Endothelial cell of umbilical vein (primary cell): ENCODE measurements around the gene TMPRSS6. TPM values are rescaled to one million over a fixed set of nuclear protein-coding genes. Genes with fewer than 3 reads are reported as not detected.

Source experiments
- BruUV-seq: library from RNA; stranded (reverse); fragments of 400-500 nt; replicated peaks from 2 replicates; lab custom pipeline; 2021; lab: Mats Ljungman, UMichigan
- CTCF ChIA-PET: fragments of 300-600, 350-600 bp; sonication (Branson Sonifier 250); formaldehyde crosslinking; loops from one replicate; lab custom pipeline; 2021; ENCODE audit warnings: antibody characterized with exemption, inconsistent platforms; lab: Charles Lee
- POLR2A ChIA-PET: fragments of 300-600, 350-600 bp; sonication (Branson Sonifier 250); formaldehyde crosslinking; loops from one replicate; lab custom pipeline; 2021; ENCODE audit warnings: antibody characterized with exemption, inconsistent platforms; lab: Charles Lee
- DNase-seq: peaks from one replicate; pipeline ENCODE4 v3.0.0-alpha.2; 2011; ENCODE audit warnings: low read depth, low spot score
- FAIRE-seq: peaks from 2 replicates; lab custom pipeline; 2011; peaks lifted over from hg19 to GRCh38; lab: Jason Lieb, UNC
- H2AFZ ChIP-seq: 2 replicates; pipeline ENCODE4 v1.6.0; 2012; ENCODE audit warnings: low read depth, low read length, control low read depth, inconsistent platforms
- H3K27ac ChIP-seq: 2 replicates; pipeline ENCODE4 v1.5.1; 2011; ENCODE audit warnings: low read depth, mild to moderate bottlenecking, control low read depth, low read length, moderate library complexity; ENCODE audit not compliant: insufficient read depth
- H3K27me3 ChIP-seq, 2 experiments: 2 replicates each; pipeline versions ENCODE4 v1.6.0 to v1.6.1; 2011; ENCODE audit warnings: low read length in 2 of 2, mixed read lengths in 1 of 2; ENCODE audit not compliant: control insufficient read depth in 2 of 2, insufficient read depth in 2 of 2
- H3K36me3 ChIP-seq, 2 experiments: 2 replicates in 1 of 2; 3 replicates in 1 of 2; pipeline ENCODE4 v1.5.1; 2011; ENCODE audit warnings: low read length in 2 of 2, mild to moderate bottlenecking in 1 of 2, moderate library complexity in 1 of 2; ENCODE audit not compliant: control insufficient read depth in 2 of 2, insufficient read depth in 2 of 2; ENCODE audit errors: extremely low read depth in 1 of 2
- H3K4me1 ChIP-seq: 3 replicates; pipeline ENCODE4 v1.5.1; 2011; ENCODE audit warnings: mild to moderate bottlenecking, low read length; ENCODE audit not compliant: control insufficient read depth, insufficient read depth; ENCODE audit errors: extremely low read depth
- H3K4me2 ChIP-seq: 2 replicates; pipeline ENCODE4 v1.6.1; 2011; ENCODE audit warnings: low read length, control low read depth, mixed read lengths; ENCODE audit not compliant: insufficient read depth
- H3K4me3 ChIP-seq, 3 experiments: fragments of 200-600 bp in 1 of 3; sonication (generic), shearing (Covaris generic) in 1 of 3; replicated peaks in 1 of 3; 2 replicates each; pipeline ENCODE4 v1.5.1; 2011 to 2016; ENCODE audit warnings: control low read depth in 3 of 3, low read length in 3 of 3, mild to moderate bottlenecking in 2 of 3, inconsistent platforms in 1 of 3, low read depth in 1 of 3, moderate library complexity in 1 of 3; ENCODE audit not compliant: insufficient read depth in 1 of 3
- H3K79me2 ChIP-seq: 2 replicates; pipeline ENCODE4 v1.6.0; 2012; ENCODE audit warnings: low read length, inconsistent platforms; ENCODE audit not compliant: control insufficient read depth, insufficient read depth
- H3K9ac ChIP-seq: replicated peaks from 2 replicates; pipeline ENCODE3; 2011; ENCODE audit warnings: low read length, control low read depth; ENCODE audit not compliant: insufficient read depth; ENCODE audit errors: extremely low read depth
- H3K9me1 ChIP-seq: replicated peaks from 3 replicates; pipeline ENCODE4 v1.6.0; 2011; ENCODE audit warnings: mild to moderate bottlenecking, low read length; ENCODE audit not compliant: control insufficient read depth, insufficient read depth; ENCODE audit errors: extremely low read depth
- H3K9me3 ChIP-seq: replicated peaks from 2 replicates; pipeline ENCODE4 v1.5.1; 2012; ENCODE audit warnings: low read length, inconsistent platforms; ENCODE audit not compliant: control insufficient read depth, insufficient read depth
- H4K20me1 ChIP-seq: replicated peaks from 2 replicates; pipeline ENCODE3; 2011; ENCODE audit warnings: mild to moderate bottlenecking, low read length; ENCODE audit not compliant: control insufficient read depth, insufficient read depth; ENCODE audit errors: extremely low read depth
- EZH2 ChIP-seq: IDR thresholded peaks from 2 replicates; pipeline ENCODE4 v1.6.1; 2012; ENCODE audit warnings: borderline replicate concordance, low read depth, mild to moderate bottlenecking, moderate library complexity, low read length, inconsistent platforms; ENCODE audit not compliant: severe bottlenecking
- FOS ChIP-seq: IDR thresholded peaks from 2 replicates; pipeline ENCODE4 v1.6.1; 2011; ENCODE audit warnings: mild to moderate bottlenecking, low read length, moderate library complexity, borderline replicate concordance; ENCODE audit not compliant: insufficient read depth
- GATA2 ChIP-seq: IDR thresholded peaks from 2 replicates; pipeline ENCODE4 v1.7.0; 2011; ENCODE audit warnings: low read depth, mild to moderate bottlenecking, moderate library complexity, mixed read lengths, low read length; ENCODE audit not compliant: insufficient read length, insufficient read depth
- JUN ChIP-seq: IDR thresholded peaks from 2 replicates; pipeline ENCODE4 v1.6.1; 2011; ENCODE audit warnings: borderline replicate concordance, low read depth; ENCODE audit not compliant: insufficient read length, insufficient read depth
- MAX ChIP-seq: IDR thresholded peaks from 2 replicates; pipeline ENCODE4 v1.6.1; 2011; ENCODE audit not compliant: insufficient read depth, insufficient read length
- POLR2A ChIP-seq: IDR thresholded peaks from 2 replicates; pipeline ENCODE4 v1.6.1; 2012; ENCODE audit warnings: low read depth, mild to moderate bottlenecking, control low read depth, low read length
- POLR2AphosphoS5 ChIP-seq: IDR thresholded peaks from 2 replicates; pipeline ENCODE4 v1.6.1; 2012; ENCODE audit warnings: low read depth, mild to moderate bottlenecking, control low read depth, low read length, moderate library complexity; ENCODE audit not compliant: insufficient read depth
- dilution Hi-C: fragments of 300-500 bp; cut with MboI; formaldehyde crosslinking; loops from one replicate; pipeline ENCODE4 v1.15.0; 2019; ENCODE audit warnings: low sequenced_read_pairs; ENCODE audit not compliant: extremely low pct_ligation_motif_present
- intact Hi-C: fragments of 100-400 bp; cut with micrococcal nuclease; formaldehyde crosslinking; loops from one replicate; pipeline ENCODE4 v1.10.0; 2022
- polyA plus RNA-seq, 4 experiments: library from polyadenylated mRNA; depleted of rRNA in 3 of 4; stranded (reverse) in 3 of 4; unstranded in 1 of 4; fragments of >200 nt; gene quantifications; 2 replicates each; pipeline versions ENCODE4 v1.2.1 to v1.2.3, GENCODE V29; 2011 to 2012; ENCODE audit warnings: missing spikeins in 1 of 4
- total RNA-seq: library from RNA; stranded (reverse); gene quantifications from 2 replicates; pipeline ENCODE4 v1.2.3, GENCODE V29; 2021

TMPRSS6 gene
- total and polyA plus RNA-seq, 2 donors (not counting 3 experiments of a cell fraction or from before 2014, with no cell fraction given), result not detected

- dilution Hi-C loops (no loop called here), intact Hi-C loops (loop anchor here (2.0 kb wide), 1 partner anchor 23 kb away; no protein-coding TSS in a partner anchor)
- Histone ChIP-seq H3K9me1 (no peaks in the 10 kb centered on the region), H3K4me2 (peak overlapping the region; percentile 75), H3K79me2 (peaks cover 27% of the 10 kb centered on the region), H3K27me3 (no peaks in the 10 kb centered on the region), H3K9me3 (no peaks in the 10 kb centered on the region), H2AFZ (no peak overlapping the region), H3K9ac (peak overlapping the region; percentile 82), H3K36me3 (peaks cover 2 to 6% of the 10 kb centered on the region in 2 experiments), H4K20me1 (no peaks in the 10 kb centered on the region), H3K27ac (no peak overlapping the region), H3K4me1 (peaks cover 12% of the 10 kb centered on the region), H3K4me3 (peak overlapping the region; percentile 74 to 89 (median 86))
- TF ChIP-seq FOS, result no peak
- TF ChIP-seq EZH2, result no peak
- no peak for TF ChIP-seq JUN
- BruUV-seq, result no TSS peak
- FAIRE-seq (no peak), DNase-seq (no peak)
- POLR2A ChIA-PET, result no interaction called here
- CTCF ChIA-PET, result interaction anchor here (0.9 to 6.7 kb wide), 9 partner anchors 10 to 236 kb away, joined by 3 to 57 read pairs (median 4); partner anchors contain the start of gene KCTD17
These were observed 91.3 kb downstream of the TMPRSS6 start for GRCh38 chr22:37018086-37018814.

GRCh38 chr22:37017356-37017755, 92.2 kb downstream of the TMPRSS6 start:
- Histone ChIP-seq H3K4me3 (no peak overlapping the region), H3K4me2 (no peak overlapping the region), H3K9me3 (no peaks in the 10 kb centered on the region), H3K79me2 (peaks cover 24% of the 10 kb centered on the region), H4K20me1 (no peaks in the 10 kb centered on the region), H3K36me3 (peaks cover 2 to 6% of the 10 kb centered on the region in 2 experiments), H3K4me1 (peaks cover 12% of the 10 kb centered on the region), H3K9me1 (no peaks in the 10 kb centered on the region), H3K27ac (no peak overlapping the region), H2AFZ (no peak overlapping the region), H3K27me3 (no peaks in the 10 kb centered on the region), H3K9ac (no peak overlapping the region)
- DNase-seq (no peak), FAIRE-seq (no peak)
- ChIA-PET POLR2A (interaction anchor here (0.6 kb wide), 1 partner anchor 517 kb away, joined by 4 read pairs; no protein-coding TSS in a partner anchor), CTCF (interaction anchor here (1.0 to 6.7 kb wide), 6 partner anchors 9 to 29 kb away, joined by 3 to 57 read pairs (median 4); a partner anchor contains a TSS)
- TF ChIP-seq GATA2, result no peak
- no peak for TF ChIP-seq MAX
- TF ChIP-seq POLR2A, result no peak
- TF ChIP-seq JUN, result no peak
- TF ChIP-seq FOS, result no peak
- no peak for TF ChIP-seq EZH2
- no peak for TF ChIP-seq POLR2AphosphoS5
- no TSS peak for BruUV-seq
- dilution Hi-C loops, result no loop called here
- intact Hi-C loops, result no loop called here
